Liver (tissue), 9 donors: ENCODE results near the gene GNB4. TPM values are rescaled to one million over a fixed set of nuclear protein-coding genes. Genes with fewer than 3 reads are reported as not detected.
A peak's percentile ranks its signal among the peaks of the same experiment; 100 is the strongest.

Experiments
- DNase-seq: peaks from one replicate; pipeline ENCODE4 v3.0.0-alpha.2; 2017; ENCODE audit warnings: low spot score
- H3K27ac ChIP-seq, 2 donors: one replicate each; pipeline ENCODE4 v1.7.0; 2013; ENCODE audit warnings: inconsistent platforms in 2 of 2, low read length in 2 of 2, control low read depth in 1 of 2, low read depth in 1 of 2, mild to moderate bottlenecking in 1 of 2
- H3K27me3 ChIP-seq, 4 donors: one replicate each; pipeline versions ENCODE4 v1.6.1 to v1.7.0; 2013; ENCODE audit warnings: low read length in 3 of 4, inconsistent platforms in 1 of 4, mild to moderate bottlenecking in 1 of 4, moderate library complexity in 1 of 4; ENCODE audit not compliant: control insufficient read depth in 4 of 4, insufficient read depth in 4 of 4
- H3K36me3 ChIP-seq, 4 donors: one replicate each; pipeline versions ENCODE4 v1.6.1 to v1.7.0; 2013; ENCODE audit warnings: low read length in 3 of 4, mild to moderate bottlenecking in 3 of 4, low read depth in 1 of 4, moderate library complexity in 1 of 4; ENCODE audit not compliant: control insufficient read depth in 4 of 4, insufficient read depth in 3 of 4
- H3K4me1 ChIP-seq, 4 donors: one replicate each; pipeline versions ENCODE4 v1.6.1 to v1.7.0; 2013; ENCODE audit warnings: low read length in 3 of 4, mild to moderate bottlenecking in 3 of 4, moderate library complexity in 1 of 4; ENCODE audit not compliant: control insufficient read depth in 4 of 4, insufficient read depth in 4 of 4
- H3K4me3 ChIP-seq, 3 donors: one replicate each; pipeline versions ENCODE4 v1.6.1 to v1.7.0; 2013; ENCODE audit warnings: low read length in 3 of 3, control low read depth in 1 of 3, low read depth in 1 of 3, mild to moderate bottlenecking in 1 of 3
- H3K9ac ChIP-seq, 2 donors: one replicate each; pipeline ENCODE4 v1.7.0; 2013; ENCODE audit warnings: low read length in 2 of 2, mild to moderate bottlenecking in 2 of 2, moderate library complexity in 2 of 2, control low read depth in 1 of 2, low read depth in 1 of 2
- H3K9me3 ChIP-seq, 4 donors: one replicate each; pipeline versions ENCODE4 v1.6.1 to v1.7.0; 2013; ENCODE audit warnings: low read length in 3 of 4; ENCODE audit not compliant: control insufficient read depth in 4 of 4
- EGR1 ChIP-seq, 2 donors: IDR thresholded peaks; 2 replicates each; pipeline ENCODE4 v1.6.1; 2016 to 2018; ENCODE audit warnings: antibody characterized with exemption in 2 of 2, low read depth in 2 of 2
- FOXA1 ChIP-seq: IDR thresholded peaks from 2 replicates; pipeline ENCODE4 v1.6.1; 2016; ENCODE audit warnings: antibody characterized with exemption
- FOXA2 ChIP-seq: IDR thresholded peaks from 2 replicates; pipeline ENCODE4 v1.6.1; 2016; ENCODE audit warnings: antibody characterized with exemption
- GABPA ChIP-seq, 2 donors: IDR thresholded peaks in 1 of 2; conservative IDR thresholded peaks in 1 of 2; 2 replicates each; pipeline ENCODE4 v1.6.1; 2016; ENCODE audit warnings: antibody characterized with exemption in 2 of 2, mild to moderate bottlenecking in 1 of 2, moderate library complexity in 1 of 2
- HNF4A ChIP-seq, 2 donors: conservative IDR thresholded peaks; 2 replicates each; pipeline ENCODE4 v1.6.1; 2016; ENCODE audit warnings: antibody characterized with exemption in 2 of 2, mild to moderate bottlenecking in 2 of 2
- JUND ChIP-seq, 2 donors: IDR thresholded peaks; 2 replicates each; pipeline ENCODE4 v1.6.1; 2016; ENCODE audit warnings: antibody characterized with exemption in 2 of 2
- RAD21 ChIP-seq, 2 donors: IDR thresholded peaks; 2 replicates each; pipeline ENCODE4 v1.6.1; 2016; ENCODE audit warnings: antibody characterized with exemption in 2 of 2, mild to moderate bottlenecking in 2 of 2
- RXRA ChIP-seq, 2 donors: IDR thresholded peaks; 2 replicates each; pipeline ENCODE4 v1.6.1; 2017 to 2018; ENCODE audit warnings: antibody characterized with exemption in 2 of 2, mild to moderate bottlenecking in 1 of 2
- YY1 ChIP-seq: IDR thresholded peaks from 2 replicates; pipeline ENCODE4 v1.6.1; 2016; ENCODE audit warnings: antibody characterized with exemption, mild to moderate bottlenecking
- WGBS: extraction: QIAGEN DNeasy Blood & Tissue Kit; methylation state at CpG from one replicate; pipeline ENCODE4 v1.1.7; 2013; 5-methylcytosine and 5-hydroxymethylcytosine counted together
- polyA plus RNA-seq, 2 donors: library from polyadenylated mRNA; stranded (reverse) in 1 of 2; unstranded in 1 of 2; fragments of 200-250 nt in 1 of 2; fragments of >200 nt in 1 of 2; fragmentation: Nextera tagmentation in 1 of 2; extraction: Ambion mirVana in 1 of 2; gene quantifications; one replicate each; pipeline versions ENCODE4 v1.2.1 to v1.2.3, GENCODE V29; 2013 to 2015
- total RNA-seq, 2 donors: library from RNA; depleted of rRNA; stranded (reverse); fragments of >200 nt; gene quantifications; one replicate each; pipeline ENCODE4 v1.2.3, GENCODE V29; 2014
- TF ChIP-seq, protein P1 (sequence below): IDR thresholded peaks from 2 replicates; pipeline ENCODE4 v1.6.1; 2016; ENCODE audit warnings: antibody characterized with exemption
- TF ChIP-seq, protein P2 (sequence below): IDR thresholded peaks from 2 replicates; pipeline ENCODE4 v1.6.1; 2016; ENCODE audit warnings: antibody characterized with exemption, mild to moderate bottlenecking
- TF ChIP-seq, protein P3 (sequence below): fragments of 150-350 bp; IDR thresholded peaks from 2 replicates; pipeline ENCODE4 v1.5.1; 2017; ENCODE audit warnings: improper control_type of control experiment, low read depth, low read length; ENCODE audit not compliant: missing input control
- TF ChIP-seq, protein P4 (sequence below): IDR thresholded peaks from 2 replicates; pipeline ENCODE4 v1.6.1; 2016; ENCODE audit warnings: antibody characterized with exemption
- donor health status: healthy.
- donor health status: healthy.
- donor health status: healthy.
- donor health status: healthy.
- donor health status: healthy.

Gene GNB4
- total and polyA plus RNA-seq, 4 donors, result 1.9 to 19.9 (median 5.1) TPM

DNA sequence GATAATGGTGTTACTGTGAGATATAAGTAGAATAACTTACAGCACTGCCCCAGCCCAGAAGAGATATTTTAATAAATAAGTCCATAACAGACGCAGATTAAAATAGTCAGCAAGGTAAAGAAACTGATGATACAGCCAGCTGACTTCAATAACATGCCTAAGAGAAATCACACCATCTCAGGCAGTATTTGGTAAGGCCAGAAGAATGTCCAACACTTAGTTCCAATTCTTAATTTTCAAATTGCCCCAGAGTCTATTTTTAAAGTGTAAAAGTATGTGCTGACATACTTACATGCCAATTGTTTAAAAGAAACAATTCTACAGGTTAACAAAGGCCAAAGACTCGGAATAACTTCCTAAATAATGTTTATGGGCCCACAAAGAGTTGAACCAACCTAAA lies 1.6 kb downstream of the GNB4 start:
- H3K4me3 ChIP-seq, result peak overlapping the region in 1 of 3 donors; percentile 31
- WGBS, result 66% methylated on average over 2 of the region's 2 CpGs
- peaks cover 4 to 12% (median 11%) of the 10 kb centered on the region in 4 donors for H3K4me1 ChIP-seq
- H3K9ac ChIP-seq, result no peak overlapping the region
- peak overlapping the region in 1 of 2 donors; percentile 65 for H3K27ac ChIP-seq
- DNase-seq, result no peak
- no peak for TF ChIP-seq JUND (IDR thresholded peaks at IDR 0.05)
- TF ChIP-seq RXRA (IDR thresholded peaks at IDR 0.05), result no peak
- TF ChIP-seq GABPA (IDR thresholded peaks at IDR 0.05 in 1 of 2, conservative IDR thresholded peaks at IDR 0.05 in 1 of 2), result no peak
- TF ChIP-seq, protein P1, sequence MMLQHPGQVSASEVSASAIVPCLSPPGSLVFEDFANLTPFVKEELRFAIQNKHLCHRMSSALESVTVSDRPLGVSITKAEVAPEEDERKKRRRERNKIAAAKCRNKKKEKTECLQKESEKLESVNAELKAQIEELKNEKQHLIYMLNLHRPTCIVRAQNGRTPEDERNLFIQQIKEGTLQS, result no peak
- TF ChIP-seq FOXA2, result no peak
- TF ChIP-seq RAD21 (IDR thresholded peaks at IDR 0.05), result no peak
- no peaks in the 10 kb centered on the region for H3K36me3 ChIP-seq
- peaks cover 0 to 9% (median 2%) of the 10 kb centered on the region in 4 donors for H3K27me3 ChIP-seq
- peaks cover 0 to 1% (median 0%) of the 10 kb centered on the region in 4 donors for H3K9me3 ChIP-seq

DNA sequence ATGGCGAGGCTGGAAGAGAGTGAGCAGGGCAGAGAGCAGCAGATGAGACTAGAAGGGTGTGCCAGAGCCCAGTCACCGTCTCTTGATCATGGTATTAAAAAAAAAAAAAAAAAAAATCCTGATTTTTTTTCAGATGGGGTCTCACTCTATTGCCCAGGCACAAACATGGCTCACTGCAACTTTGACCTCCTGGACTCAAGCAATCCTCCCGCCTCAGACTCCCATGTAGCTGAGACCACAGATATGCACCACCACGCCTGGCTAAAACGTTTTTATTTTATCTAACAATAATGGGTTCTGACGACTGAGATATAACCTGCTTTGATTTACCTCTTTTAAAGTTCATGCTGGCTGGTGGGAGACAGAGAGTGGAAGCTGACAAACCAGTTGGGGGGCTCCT lies 4.0 kb downstream of the GNB4 start:
- Histone ChIP-seq H3K4me1 (peaks cover 4 to 12% (median 11%) of the 10 kb centered on the region in 4 donors), H3K9me3 (peaks cover 0 to 1% (median 0%) of the 10 kb centered on the region in 4 donors), H3K27ac (no peak overlapping the region), H3K9ac (no peak overlapping the region), H3K27me3 (peaks cover 0 to 4% (median 2%) of the 10 kb centered on the region in 4 donors), H3K4me3 (no peak overlapping the region), H3K36me3 (no peaks in the 10 kb centered on the region)
- 74% methylated on average over 6 of the region's 6 CpGs for WGBS
- TF ChIP-seq, protein P2, sequence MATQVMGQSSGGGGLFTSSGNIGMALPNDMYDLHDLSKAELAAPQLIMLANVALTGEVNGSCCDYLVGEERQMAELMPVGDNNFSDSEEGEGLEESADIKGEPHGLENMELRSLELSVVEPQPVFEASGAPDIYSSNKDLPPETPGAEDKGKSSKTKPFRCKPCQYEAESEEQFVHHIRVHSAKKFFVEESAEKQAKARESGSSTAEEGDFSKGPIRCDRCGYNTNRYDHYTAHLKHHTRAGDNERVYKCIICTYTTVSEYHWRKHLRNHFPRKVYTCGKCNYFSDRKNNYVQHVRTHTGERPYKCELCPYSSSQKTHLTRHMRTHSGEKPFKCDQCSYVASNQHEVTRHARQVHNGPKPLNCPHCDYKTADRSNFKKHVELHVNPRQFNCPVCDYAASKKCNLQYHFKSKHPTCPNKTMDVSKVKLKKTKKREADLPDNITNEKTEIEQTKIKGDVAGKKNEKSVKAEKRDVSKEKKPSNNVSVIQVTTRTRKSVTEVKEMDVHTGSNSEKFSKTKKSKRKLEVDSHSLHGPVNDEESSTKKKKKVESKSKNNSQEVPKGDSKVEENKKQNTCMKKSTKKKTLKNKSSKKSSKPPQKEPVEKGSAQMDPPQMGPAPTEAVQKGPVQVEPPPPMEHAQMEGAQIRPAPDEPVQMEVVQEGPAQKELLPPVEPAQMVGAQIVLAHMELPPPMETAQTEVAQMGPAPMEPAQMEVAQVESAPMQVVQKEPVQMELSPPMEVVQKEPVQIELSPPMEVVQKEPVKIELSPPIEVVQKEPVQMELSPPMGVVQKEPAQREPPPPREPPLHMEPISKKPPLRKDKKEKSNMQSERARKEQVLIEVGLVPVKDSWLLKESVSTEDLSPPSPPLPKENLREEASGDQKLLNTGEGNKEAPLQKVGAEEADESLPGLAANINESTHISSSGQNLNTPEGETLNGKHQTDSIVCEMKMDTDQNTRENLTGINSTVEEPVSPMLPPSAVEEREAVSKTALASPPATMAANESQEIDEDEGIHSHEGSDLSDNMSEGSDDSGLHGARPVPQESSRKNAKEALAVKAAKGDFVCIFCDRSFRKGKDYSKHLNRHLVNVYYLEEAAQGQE, result no peak
- TF ChIP-seq HNF4A (conservative IDR thresholded peaks at IDR 0.05), result no peak
- TF ChIP-seq, protein P1, result no peak
- no peak for TF ChIP-seq GABPA (IDR thresholded peaks at IDR 0.05 in 1 of 2, conservative IDR thresholded peaks at IDR 0.05 in 1 of 2)
- TF ChIP-seq, protein P3, sequence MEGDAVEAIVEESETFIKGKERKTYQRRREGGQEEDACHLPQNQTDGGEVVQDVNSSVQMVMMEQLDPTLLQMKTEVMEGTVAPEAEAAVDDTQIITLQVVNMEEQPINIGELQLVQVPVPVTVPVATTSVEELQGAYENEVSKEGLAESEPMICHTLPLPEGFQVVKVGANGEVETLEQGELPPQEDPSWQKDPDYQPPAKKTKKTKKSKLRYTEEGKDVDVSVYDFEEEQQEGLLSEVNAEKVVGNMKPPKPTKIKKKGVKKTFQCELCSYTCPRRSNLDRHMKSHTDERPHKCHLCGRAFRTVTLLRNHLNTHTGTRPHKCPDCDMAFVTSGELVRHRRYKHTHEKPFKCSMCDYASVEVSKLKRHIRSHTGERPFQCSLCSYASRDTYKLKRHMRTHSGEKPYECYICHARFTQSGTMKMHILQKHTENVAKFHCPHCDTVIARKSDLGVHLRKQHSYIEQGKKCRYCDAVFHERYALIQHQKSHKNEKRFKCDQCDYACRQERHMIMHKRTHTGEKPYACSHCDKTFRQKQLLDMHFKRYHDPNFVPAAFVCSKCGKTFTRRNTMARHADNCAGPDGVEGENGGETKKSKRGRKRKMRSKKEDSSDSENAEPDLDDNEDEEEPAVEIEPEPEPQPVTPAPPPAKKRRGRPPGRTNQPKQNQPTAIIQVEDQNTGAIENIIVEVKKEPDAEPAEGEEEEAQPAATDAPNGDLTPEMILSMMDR, result no peak
- TF ChIP-seq RAD21 (IDR thresholded peaks at IDR 0.05), result no peak
- TF ChIP-seq JUND (IDR thresholded peaks at IDR 0.05), result no peak
- TF ChIP-seq YY1, result no peak
- DNase-seq, result no peak

DNA sequence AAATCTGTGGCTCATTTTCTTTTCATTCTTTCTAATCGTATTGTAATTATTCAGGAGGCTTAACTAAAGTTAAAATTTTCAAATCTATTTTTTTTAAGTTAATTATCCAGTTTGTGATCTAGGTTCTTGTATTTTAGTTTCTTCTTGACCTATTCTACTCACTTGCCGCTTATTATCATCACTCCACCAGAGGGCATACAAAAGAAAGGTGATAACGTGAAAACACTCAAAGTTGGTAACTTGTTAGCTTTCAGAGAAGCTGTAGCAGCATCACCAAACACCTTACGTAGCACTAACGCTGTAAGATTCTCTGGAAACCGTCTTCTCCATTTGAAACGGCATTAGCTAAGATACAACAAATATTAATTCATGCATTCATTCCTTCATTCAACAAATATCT lies 4.8 kb downstream of the GNB4 start:
- no peak overlapping the region for H3K4me3 ChIP-seq
- DNase-seq, result no peak
- H3K27ac ChIP-seq, result no peak overlapping the region
- H3K36me3 ChIP-seq, result no peaks in the 10 kb centered on the region
- TF ChIP-seq RAD21 (IDR thresholded peaks at IDR 0.05) (peak; percentile 32 to 57), EGR1 (IDR thresholded peaks at IDR 0.05; ENCODE audit: low read depth in 2 of 2) (no peak), FOXA1 (no peak)
- TF ChIP-seq, protein P4, sequence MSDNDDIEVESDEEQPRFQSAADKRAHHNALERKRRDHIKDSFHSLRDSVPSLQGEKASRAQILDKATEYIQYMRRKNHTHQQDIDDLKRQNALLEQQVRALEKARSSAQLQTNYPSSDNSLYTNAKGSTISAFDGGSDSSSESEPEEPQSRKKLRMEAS, result no peak
- WGBS, result 43% methylated on average over 7 of the region's 7 CpGs
- no peak overlapping the region for H3K9ac ChIP-seq
- H3K9me3 ChIP-seq, result peaks cover 0 to 1% (median 0%) of the 10 kb centered on the region in 4 donors
- H3K4me1 ChIP-seq, result peaks cover 2 to 9% (median 7%) of the 10 kb centered on the region in 4 donors
- peaks cover 0 to 4% (median 2%) of the 10 kb centered on the region in 4 donors for H3K27me3 ChIP-seq
